DOHH2 (cell line): ENCODE results near the gene MADCAM1.

Source experiments
- EZH2phosphoT487 ChIP-seq: fragments of 200-600 bp; sonication (generic); IDR thresholded peaks from 2 replicates; pipeline ENCODE4 v1.6.1; 2017; ENCODE audit warnings: borderline replicate concordance, mild to moderate bottlenecking, antibody characterized with exemption, low read length, moderate library complexity, mixed read lengths
- TF ChIP-seq, protein P1 (sequence below): fragments of 200-600 bp; sonication (generic); IDR thresholded peaks from one replicate; pipeline ENCODE4 v1.5.1; 2014; ENCODE audit warnings: antibody characterized with exemption, mild to moderate bottlenecking, low read depth, low read length; ENCODE audit not compliant: poor library complexity, severe bottlenecking

DNA sequence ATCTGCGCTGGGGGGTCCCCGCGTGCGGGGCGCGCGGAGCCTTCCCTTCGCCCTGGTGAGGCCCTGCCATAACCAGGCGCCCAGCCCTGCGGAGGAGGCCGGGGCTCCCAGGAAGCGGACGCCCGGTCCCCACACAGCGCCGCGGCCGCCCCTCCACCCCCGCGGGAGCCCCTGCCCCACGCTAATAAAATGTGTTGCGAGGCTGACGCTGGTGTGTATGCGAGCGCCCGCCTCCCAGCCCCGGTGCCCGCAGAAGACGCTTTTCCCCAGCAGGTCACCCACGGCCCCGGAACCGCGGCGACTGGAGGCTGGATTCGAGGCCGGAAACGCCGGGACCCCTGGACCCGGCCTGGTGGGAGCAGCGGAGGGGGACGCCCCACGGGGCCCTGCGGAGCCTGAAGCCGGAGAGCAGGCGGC lies 23.2 kb downstream of the MADCAM1 start:
- TF ChIP-seq EZH2phosphoT487 = no peak
- TF ChIP-seq, protein P1, sequence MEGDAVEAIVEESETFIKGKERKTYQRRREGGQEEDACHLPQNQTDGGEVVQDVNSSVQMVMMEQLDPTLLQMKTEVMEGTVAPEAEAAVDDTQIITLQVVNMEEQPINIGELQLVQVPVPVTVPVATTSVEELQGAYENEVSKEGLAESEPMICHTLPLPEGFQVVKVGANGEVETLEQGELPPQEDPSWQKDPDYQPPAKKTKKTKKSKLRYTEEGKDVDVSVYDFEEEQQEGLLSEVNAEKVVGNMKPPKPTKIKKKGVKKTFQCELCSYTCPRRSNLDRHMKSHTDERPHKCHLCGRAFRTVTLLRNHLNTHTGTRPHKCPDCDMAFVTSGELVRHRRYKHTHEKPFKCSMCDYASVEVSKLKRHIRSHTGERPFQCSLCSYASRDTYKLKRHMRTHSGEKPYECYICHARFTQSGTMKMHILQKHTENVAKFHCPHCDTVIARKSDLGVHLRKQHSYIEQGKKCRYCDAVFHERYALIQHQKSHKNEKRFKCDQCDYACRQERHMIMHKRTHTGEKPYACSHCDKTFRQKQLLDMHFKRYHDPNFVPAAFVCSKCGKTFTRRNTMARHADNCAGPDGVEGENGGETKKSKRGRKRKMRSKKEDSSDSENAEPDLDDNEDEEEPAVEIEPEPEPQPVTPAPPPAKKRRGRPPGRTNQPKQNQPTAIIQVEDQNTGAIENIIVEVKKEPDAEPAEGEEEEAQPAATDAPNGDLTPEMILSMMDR = no peak
